ENCODE results near the gene TACR2. TPM values are rescaled to one million over a fixed set of nuclear protein-coding genes. Genes with fewer than 3 reads are reported as not detected.
A peak's percentile ranks its signal among the peaks of the same experiment; 100 is the strongest.

TACR2 gene
- total RNA-seq, 6 experiments from 2014 or later: not detected

- peak; percentile 82 for DNase-seq
- peak overlapping the region; percentile 79 for H3K4me3 Mint-ChIP-seq
- peak overlapping the region; percentile 93 for H3K27ac Mint-ChIP-seq
- peaks cover 59% of the 10 kb centered on the region for H3K4me1 Mint-ChIP-seq (ENCODE audit: low read depth)
- 0 out of 2 replicates have a peak, but pooled peaks cover 10% of the 10 kb centered on the region for H3K36me3 Mint-ChIP-seq (ENCODE audit: low read depth)
- TF ChIP-seq, protein P1, sequence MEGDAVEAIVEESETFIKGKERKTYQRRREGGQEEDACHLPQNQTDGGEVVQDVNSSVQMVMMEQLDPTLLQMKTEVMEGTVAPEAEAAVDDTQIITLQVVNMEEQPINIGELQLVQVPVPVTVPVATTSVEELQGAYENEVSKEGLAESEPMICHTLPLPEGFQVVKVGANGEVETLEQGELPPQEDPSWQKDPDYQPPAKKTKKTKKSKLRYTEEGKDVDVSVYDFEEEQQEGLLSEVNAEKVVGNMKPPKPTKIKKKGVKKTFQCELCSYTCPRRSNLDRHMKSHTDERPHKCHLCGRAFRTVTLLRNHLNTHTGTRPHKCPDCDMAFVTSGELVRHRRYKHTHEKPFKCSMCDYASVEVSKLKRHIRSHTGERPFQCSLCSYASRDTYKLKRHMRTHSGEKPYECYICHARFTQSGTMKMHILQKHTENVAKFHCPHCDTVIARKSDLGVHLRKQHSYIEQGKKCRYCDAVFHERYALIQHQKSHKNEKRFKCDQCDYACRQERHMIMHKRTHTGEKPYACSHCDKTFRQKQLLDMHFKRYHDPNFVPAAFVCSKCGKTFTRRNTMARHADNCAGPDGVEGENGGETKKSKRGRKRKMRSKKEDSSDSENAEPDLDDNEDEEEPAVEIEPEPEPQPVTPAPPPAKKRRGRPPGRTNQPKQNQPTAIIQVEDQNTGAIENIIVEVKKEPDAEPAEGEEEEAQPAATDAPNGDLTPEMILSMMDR (IDR thresholded peaks at IDR 0.05): no peak
- H3K9me3 Mint-ChIP-seq: no peaks in the 10 kb centered on the region
- peaks cover 2% of the 10 kb centered on the region; the same call in 1 of the 2 replicates for H3K27me3 Mint-ChIP-seq (ENCODE audit: insufficient read depth)
These were observed 22.0 kb upstream of the TACR2 start for GRCh38 chr10:69438536-69439349.

GRCh38 chr10:69437321-69438259, 20.9 kb upstream of the TACR2 start:
- H3K4me3 Mint-ChIP-seq: peak overlapping the region; percentile 79
- H3K9me3 Mint-ChIP-seq: no peaks in the 10 kb centered on the region
- H3K27me3 Mint-ChIP-seq (ENCODE audit: insufficient read depth): no peaks in the 10 kb centered on the region
- TF ChIP-seq, protein P1 (IDR thresholded peaks at IDR 0.05): no peak
- no peak for DNase-seq
- peaks cover 55% of the 10 kb centered on the region for H3K4me1 Mint-ChIP-seq (ENCODE audit: low read depth)
- H3K36me3 Mint-ChIP-seq (ENCODE audit: low read depth): 0 out of 2 replicates have a peak, but pooled peaks cover 10% of the 10 kb centered on the region
- peak overlapping the region; percentile 93 for H3K27ac Mint-ChIP-seq

DNA sequence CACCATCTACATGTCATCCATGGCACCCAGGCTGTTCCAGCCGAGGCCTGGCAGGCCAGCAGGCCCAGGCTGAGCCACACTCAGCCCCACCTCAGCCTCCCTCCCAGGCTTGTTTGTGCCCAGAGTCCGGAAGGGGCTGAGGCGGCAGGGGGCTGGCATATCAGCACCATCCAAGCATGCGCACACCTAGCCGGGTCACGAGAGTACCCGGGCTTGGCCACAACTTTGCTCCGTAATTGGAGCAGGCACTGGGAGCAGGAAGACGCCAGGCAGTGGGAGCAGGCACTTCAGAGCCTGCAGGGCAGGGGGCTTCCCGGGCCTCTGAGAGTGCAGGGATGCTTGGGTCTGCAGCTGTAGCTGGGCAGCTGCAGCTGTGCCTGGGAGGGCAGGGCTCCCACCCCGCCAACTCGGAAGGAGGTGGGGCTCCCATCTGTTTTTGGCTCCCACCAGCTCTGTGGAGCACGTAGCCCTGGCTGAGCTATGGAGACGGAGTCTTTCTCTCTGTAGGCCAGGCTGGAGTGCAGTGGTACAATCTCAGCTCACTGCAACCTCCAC, 19.3 kb upstream of the TACR2 start:
- Mint-ChIP-seq H3K4me3 (no peak overlapping the region), H3K9me3 (no peaks in the 10 kb centered on the region), H3K36me3 (ENCODE audit: low read depth) (0 out of 2 replicates have a peak, but pooled peaks cover 10% of the 10 kb centered on the region), H3K27ac (no peak overlapping the region), H3K27me3 (ENCODE audit: insufficient read depth) (peaks cover 2% of the 10 kb centered on the region), H3K4me1 (ENCODE audit: low read depth) (peaks cover 48% of the 10 kb centered on the region)
- TF ChIP-seq, protein P1 (IDR thresholded peaks at IDR 0.05): no peak
- no peak for DNase-seq

- H3K4me3 Mint-ChIP-seq: no peak overlapping the region
- peaks cover 37% of the 10 kb centered on the region for H3K4me1 Mint-ChIP-seq (ENCODE audit: low read depth)
- H3K27ac Mint-ChIP-seq: no peak overlapping the region
- 0 out of 2 replicates have a peak, but pooled peaks cover 10% of the 10 kb centered on the region for H3K36me3 Mint-ChIP-seq (ENCODE audit: low read depth)
- DNase-seq: no peak
- H3K27me3 Mint-ChIP-seq (ENCODE audit: insufficient read depth): peaks cover 2% of the 10 kb centered on the region
- TF ChIP-seq, protein P1 (IDR thresholded peaks at IDR 0.05): no peak
- no peaks in the 10 kb centered on the region for H3K9me3 Mint-ChIP-seq
These were observed 18.2 kb upstream of the TACR2 start for GRCh38 chr10:69434926-69435325.

DNA sequence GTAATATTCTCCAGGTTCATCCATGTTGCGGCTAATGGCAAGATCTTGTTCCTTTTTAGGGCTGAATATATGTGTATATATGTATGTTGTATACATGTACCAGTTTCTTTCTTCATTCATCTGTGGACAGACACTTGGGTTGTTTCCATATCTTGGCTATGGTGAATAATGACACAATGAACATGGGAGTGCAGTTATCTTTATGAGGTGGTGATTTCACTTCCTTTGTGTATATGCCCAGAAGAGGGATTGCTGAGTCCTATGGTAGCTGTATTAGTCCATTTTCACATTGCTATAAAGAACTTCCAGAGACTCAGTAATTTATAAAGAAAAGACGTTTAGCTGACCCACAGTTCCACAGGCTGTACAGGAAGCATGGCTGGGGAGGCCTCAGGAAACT, 17.5 kb upstream of the TACR2 start:
- TF ChIP-seq, protein P1 (IDR thresholded peaks at IDR 0.05): no peak
- Mint-ChIP-seq H3K27ac (peak overlapping the region; percentile 20; the same call in 1 of the 2 replicates), H3K36me3 (ENCODE audit: low read depth) (0 out of 2 replicates have a peak, but pooled peaks cover 10% of the 10 kb centered on the region), H3K9me3 (no peaks in the 10 kb centered on the region), H3K4me3 (no peak overlapping the region), H3K27me3 (ENCODE audit: insufficient read depth) (peaks cover 2% of the 10 kb centered on the region), H3K4me1 (ENCODE audit: low read depth) (peaks cover 29% of the 10 kb centered on the region)
- peak; percentile 28 for DNase-seq
